Astrocyte (in vitro differentiated cells and primary cell): ENCODE results near the gene PCDHGA10.
"Not testable (repeated sequence)": the region's sequence is repeated elsewhere in the genome, so short reads cannot be mapped to it uniquely, and the experiment has no call there.

Source experiments
- CTCF ChIP-seq: IDR thresholded peaks from 2 replicates; pipeline ENCODE4 v1.5.1; 2011; ENCODE audit warnings: low read depth, mild to moderate bottlenecking, inconsistent platforms, low read length, moderate library complexity; ENCODE audit not compliant: insufficient read depth
- EZH2 ChIP-seq: IDR thresholded peaks from 2 replicates; pipeline ENCODE4 v1.6.1; 2012; ENCODE audit warnings: mild to moderate bottlenecking, low read length, inconsistent platforms; ENCODE audit not compliant: insufficient read depth

DNA sequence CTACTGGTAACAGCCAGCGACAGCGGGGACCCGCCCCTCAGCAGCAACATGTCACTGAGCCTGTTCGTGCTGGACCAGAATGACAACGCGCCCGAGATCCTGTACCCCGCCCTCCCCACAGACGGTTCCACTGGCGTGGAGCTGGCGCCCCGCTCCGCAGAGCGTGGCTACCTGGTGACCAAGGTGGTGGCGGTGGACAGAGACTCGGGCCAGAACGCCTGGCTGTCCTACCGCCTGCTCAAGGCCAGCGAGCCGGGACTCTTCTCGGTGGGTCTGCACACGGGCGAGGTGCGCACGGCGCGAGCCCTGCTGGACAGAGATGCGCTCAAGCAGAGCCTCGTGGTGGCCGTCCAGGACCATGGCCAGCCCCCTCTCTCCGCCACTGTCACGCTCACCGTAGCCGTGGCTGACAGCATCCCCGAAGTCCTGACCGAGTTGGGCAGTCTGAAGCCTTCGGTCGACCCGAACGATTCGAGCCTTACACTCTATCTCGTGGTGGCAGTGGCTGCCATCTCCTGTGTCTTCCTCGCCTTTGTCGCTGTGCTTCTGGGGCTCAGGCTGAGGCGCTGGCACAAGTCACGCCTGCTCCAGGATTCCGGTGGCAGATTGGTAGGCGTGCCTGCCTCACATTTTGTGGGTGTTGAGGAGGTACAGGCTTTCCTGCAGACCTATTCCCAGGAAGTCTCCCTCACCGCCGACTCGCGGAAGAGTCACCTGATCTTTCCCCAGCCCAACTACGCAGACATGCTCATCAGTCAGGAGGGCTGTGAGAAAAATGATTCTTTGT lies 18.2 kb upstream of the PCDHGA10 start:
- not testable (repeated sequence) for TF ChIP-seq CTCF, EZH2
